ENCODE measurements around the gene ABCF1.
"Not testable (repeated sequence)": the region's sequence is repeated elsewhere in the genome, so short reads cannot be mapped to it uniquely, and the experiment has no call there.

ABCF1 gene

GRCh38 chr6:30589754-30590358 lies 18.6 kb downstream of the ABCF1 start:
- no peak overlapping the region for H3K27ac ChIP-seq (ENCODE audit: low read depth, low read length)

DNA sequence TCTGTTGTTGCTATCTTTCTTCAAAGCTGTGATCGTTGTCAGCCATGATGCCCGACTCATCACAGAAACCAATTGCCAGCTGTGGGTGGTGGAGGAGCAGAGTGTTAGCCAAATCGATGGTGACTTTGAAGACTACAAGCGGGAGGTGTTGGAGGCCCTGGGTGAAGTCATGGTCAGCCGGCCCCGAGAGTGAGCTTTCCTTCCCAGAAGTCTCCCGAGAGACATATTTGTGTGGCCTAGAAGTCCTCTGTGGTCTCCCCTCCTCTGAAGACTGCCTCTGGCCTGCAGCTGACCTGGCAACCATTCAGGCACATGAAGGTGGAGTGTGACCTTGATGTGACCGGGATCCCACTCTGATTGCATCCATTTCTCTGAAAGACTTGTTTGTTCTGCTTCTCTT lies 19.3 kb downstream of the ABCF1 start:
- H3K4me1 ChIP-seq (ENCODE audit: insufficient read depth, low read length): no peaks in the 10 kb centered on the region
- no peak overlapping the region for H3K27ac ChIP-seq (ENCODE audit: low read depth, low read length)
- no peaks in the 10 kb centered on the region for H3K27me3 ChIP-seq (ENCODE audit: insufficient read depth, low read length)
- WGBS: 98% methylated on average over 8 of the region's 8 CpGs
- no peak overlapping the region for H3K4me3 ChIP-seq (ENCODE audit: low read length)
- no peaks in the 10 kb centered on the region for H3K9me3 ChIP-seq (ENCODE audit: insufficient read depth, low read depth, low read length)
- no peak overlapping the region for H3K9ac ChIP-seq (ENCODE audit: low read depth, low read length)
- H3K36me3 ChIP-seq (ENCODE audit: insufficient read depth, low read length): peaks cover 96% of the 10 kb centered on the region

More at GRCh38 chr6:30589754-30590358, 18.6 kb downstream of the ABCF1 start:
- no peak overlapping the region for H3K9ac ChIP-seq (ENCODE audit: low read depth, low read length)
- 96% methylated on average over 15 of the region's 15 CpGs for WGBS
- peaks cover 99% of the 10 kb centered on the region for H3K36me3 ChIP-seq (ENCODE audit: insufficient read depth, low read length)
- no peak overlapping the region for H3K4me3 ChIP-seq (ENCODE audit: low read length)
- no peaks in the 10 kb centered on the region for H3K4me1 ChIP-seq (ENCODE audit: insufficient read depth, low read length)
- H3K9me3 ChIP-seq (ENCODE audit: insufficient read depth, low read depth, low read length): no peaks in the 10 kb centered on the region
- H3K27me3 ChIP-seq (ENCODE audit: insufficient read depth, low read length): no peaks in the 10 kb centered on the region

DNA sequence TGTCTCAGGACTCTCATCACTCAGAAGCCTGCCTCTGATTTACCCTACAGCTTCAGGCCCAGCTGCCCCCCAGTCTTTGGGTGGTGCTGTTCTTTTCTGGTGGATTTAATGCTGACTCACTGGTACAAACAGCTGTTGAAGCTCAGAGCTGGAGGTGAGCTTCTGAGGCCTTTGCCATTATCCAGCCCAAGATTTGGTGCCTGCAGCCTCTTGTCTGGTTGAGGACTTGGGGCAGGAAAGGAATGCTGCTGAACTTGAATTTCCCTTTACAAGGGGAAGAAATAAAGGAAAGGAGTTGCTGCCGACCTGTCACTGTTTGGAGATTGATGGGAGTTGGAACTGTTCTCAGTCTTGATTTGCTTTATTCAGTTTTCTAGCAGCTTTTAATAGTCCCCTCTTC lies 19.8 kb downstream of the ABCF1 start:
- Histone ChIP-seq H3K9me3 (ENCODE audit: insufficient read depth, low read depth, low read length) (no peaks in the 10 kb centered on the region), H3K36me3 (ENCODE audit: insufficient read depth, low read length) (peaks cover 93% of the 10 kb centered on the region), H3K9ac (ENCODE audit: low read depth, low read length) (no peak overlapping the region), H3K27ac (ENCODE audit: low read depth, low read length) (no peak overlapping the region), H3K4me1 (ENCODE audit: insufficient read depth, low read length) (no peaks in the 10 kb centered on the region), H3K4me3 (ENCODE audit: low read length) (no peak overlapping the region), H3K27me3 (ENCODE audit: insufficient read depth, low read length) (no peaks in the 10 kb centered on the region)
- WGBS: 100% methylated on average over 1 of the region's 1 CpG

- Histone ChIP-seq H3K4me1 (ENCODE audit: insufficient read depth, low read length) (no peaks in the 10 kb centered on the region), H3K9me3 (ENCODE audit: insufficient read depth, low read depth, low read length) (no peaks in the 10 kb centered on the region), H3K36me3 (ENCODE audit: insufficient read depth, low read length) (peaks cover 80% of the 10 kb centered on the region), H3K27me3 (ENCODE audit: insufficient read depth, low read length) (no peaks in the 10 kb centered on the region), H3K9ac (ENCODE audit: low read depth, low read length) (no peak overlapping the region), H3K4me3 (ENCODE audit: low read length) (no peak overlapping the region), H3K27ac (ENCODE audit: low read depth, low read length) (no peak overlapping the region)
- 100% methylated on average over 1 of the region's 1 CpG for WGBS
Measured at GRCh38 chr6:30592287-30592686, 21.0 kb downstream of the ABCF1 start.

- not testable (repeated sequence) for H3K4me3 ChIP-seq (ENCODE audit: low read length); H3K9ac ChIP-seq (ENCODE audit: low read depth, low read length); H3K9me3 ChIP-seq (ENCODE audit: insufficient read depth, low read depth, low read length); H3K4me1 ChIP-seq (ENCODE audit: insufficient read depth, low read length); H3K27me3 ChIP-seq (ENCODE audit: insufficient read depth, low read length); H3K27ac ChIP-seq (ENCODE audit: low read depth, low read length)
- 80% methylated on average over 15 of the region's 15 CpGs for WGBS
- peaks cover 58% of the 10 kb centered on the region for H3K36me3 ChIP-seq (ENCODE audit: insufficient read depth, low read length)
Measured at GRCh38 chr6:30597315-30598144, 26.3 kb downstream of the ABCF1 start.

GRCh38 chr6:30598912-30599624 lies 27.8 kb downstream of the ABCF1 start:
- H3K9ac ChIP-seq (ENCODE audit: low read depth, low read length): no peak overlapping the region
- peaks cover 59% of the 10 kb centered on the region for H3K36me3 ChIP-seq (ENCODE audit: insufficient read depth, low read length)
- no peaks in the 10 kb centered on the region for H3K9me3 ChIP-seq (ENCODE audit: insufficient read depth, low read depth, low read length)
- H3K27me3 ChIP-seq (ENCODE audit: insufficient read depth, low read length): no peaks in the 10 kb centered on the region
- no peak overlapping the region for H3K4me3 ChIP-seq (ENCODE audit: low read length)
- peak overlapping the region; percentile 67 for H3K27ac ChIP-seq (ENCODE audit: low read depth, low read length)
- 94% methylated on average over 12 of the region's 12 CpGs for WGBS
- H3K4me1 ChIP-seq (ENCODE audit: insufficient read depth, low read length): no peaks in the 10 kb centered on the region

DNA sequence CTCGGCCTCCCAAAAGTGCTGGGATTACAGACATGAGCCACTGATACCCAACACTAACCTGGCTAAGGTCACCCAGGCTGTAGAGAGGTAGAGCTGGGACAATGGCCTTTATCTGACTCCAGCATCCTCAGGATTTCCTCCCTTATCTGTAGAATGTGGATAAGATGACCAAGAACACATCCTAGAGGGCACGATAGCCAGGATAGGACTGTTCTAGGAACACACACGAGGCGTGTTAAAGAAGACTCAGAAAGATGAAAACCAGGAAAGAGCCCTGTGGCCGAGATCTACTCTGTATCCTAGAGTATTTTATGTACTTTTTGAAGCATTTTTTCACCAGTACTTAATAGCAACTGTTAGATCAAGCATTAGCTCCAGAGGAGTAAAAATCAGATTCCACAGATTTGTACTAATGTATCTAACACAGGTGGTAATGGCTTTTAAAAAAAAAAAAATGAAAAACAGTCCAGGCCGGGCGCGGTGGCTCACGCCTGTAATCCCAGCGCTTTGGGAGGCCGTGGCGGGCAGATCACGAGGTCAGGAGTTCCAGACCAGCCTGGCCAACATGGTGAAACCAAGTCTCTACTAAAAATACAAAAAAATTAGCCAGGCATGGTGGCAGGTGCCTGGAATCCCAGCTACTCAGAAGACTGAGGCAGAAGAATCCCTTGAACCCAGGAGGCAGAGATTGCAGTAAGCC lies 28.5 kb downstream of the ABCF1 start:
- H3K27me3 ChIP-seq (ENCODE audit: insufficient read depth, low read length): no peaks in the 10 kb centered on the region
- H3K4me3 ChIP-seq (ENCODE audit: low read length): no peak overlapping the region
- WGBS: 92% methylated on average over 13 of the region's 13 CpGs
- no peak overlapping the region for H3K9ac ChIP-seq (ENCODE audit: low read depth, low read length)
- H3K9me3 ChIP-seq (ENCODE audit: insufficient read depth, low read depth, low read length): no peaks in the 10 kb centered on the region
- H3K27ac ChIP-seq (ENCODE audit: low read depth, low read length): no peak overlapping the region
- H3K36me3 ChIP-seq (ENCODE audit: insufficient read depth, low read length): peaks cover 59% of the 10 kb centered on the region
- no peaks in the 10 kb centered on the region for H3K4me1 ChIP-seq (ENCODE audit: insufficient read depth, low read length)

- H3K36me3 ChIP-seq (ENCODE audit: insufficient read depth, low read length): peaks cover 62% of the 10 kb centered on the region
- no peaks in the 10 kb centered on the region for H3K4me1 ChIP-seq (ENCODE audit: insufficient read depth, low read length)
- 94% methylated on average over 10 of the region's 10 CpGs for WGBS
- H3K9me3 ChIP-seq (ENCODE audit: insufficient read depth, low read depth, low read length): no peaks in the 10 kb centered on the region
- no peak overlapping the region for H3K9ac ChIP-seq (ENCODE audit: low read depth, low read length)
- H3K27ac ChIP-seq (ENCODE audit: low read depth, low read length): no peak overlapping the region; the same call in 1 of the 2 replicates
- H3K4me3 ChIP-seq (ENCODE audit: low read length): no peak overlapping the region
- no peaks in the 10 kb centered on the region for H3K27me3 ChIP-seq (ENCODE audit: insufficient read depth, low read length)
Measured at GRCh38 chr6:30600451-30600961, 29.3 kb downstream of the ABCF1 start.

GRCh38 chr6:30601436-30601814 lies 30.2 kb downstream of the ABCF1 start:
- Histone ChIP-seq H3K4me3 (ENCODE audit: low read length) (no peak overlapping the region), H3K9me3 (ENCODE audit: insufficient read depth, low read depth, low read length) (no peaks in the 10 kb centered on the region), H3K27ac (ENCODE audit: low read depth, low read length) (no peak overlapping the region), H3K27me3 (ENCODE audit: insufficient read depth, low read length) (no peaks in the 10 kb centered on the region), H3K36me3 (ENCODE audit: insufficient read depth, low read length) (peaks cover 68% of the 10 kb centered on the region), H3K4me1 (ENCODE audit: insufficient read depth, low read length) (no peaks in the 10 kb centered on the region), H3K9ac (ENCODE audit: low read depth, low read length) (no peak overlapping the region)
- 96% methylated on average over 6 of the region's 6 CpGs for WGBS

GRCh38 chr6:30601815-30602641 lies 30.8 kb downstream of the ABCF1 start:
- 97% methylated on average over 39 of the region's 39 CpGs for WGBS

More at GRCh38 chr6:30601815-30602641, 30.8 kb downstream of the ABCF1 start:
- no peak overlapping the region for H3K27ac ChIP-seq (ENCODE audit: low read depth, low read length)
- H3K9me3 ChIP-seq (ENCODE audit: insufficient read depth, low read depth, low read length): no peaks in the 10 kb centered on the region
- no peak overlapping the region for H3K9ac ChIP-seq (ENCODE audit: low read depth, low read length)
- no peak overlapping the region for H3K4me3 ChIP-seq (ENCODE audit: low read length)
- H3K4me1 ChIP-seq (ENCODE audit: insufficient read depth, low read length): no peaks in the 10 kb centered on the region
- no peaks in the 10 kb centered on the region for H3K27me3 ChIP-seq (ENCODE audit: insufficient read depth, low read length)
- H3K36me3 ChIP-seq (ENCODE audit: insufficient read depth, low read length): peaks cover 74% of the 10 kb centered on the region

Data from HUES64 (cell line).